Stimulated activated naive CD4-positive, alpha-beta T cell (primary cell): ENCODE results near the gene SYT7.

ENCODE experiments used
- DNase-seq, 6 experiments: peaks; one replicate each; lab custom pipeline; 2025; lab: John Stamatoyannopoulos, UW

Gene SYT7

GRCh38 chr11:61609000-61609979 lies 28.4 kb upstream of the SYT7 start:
- no peak for DNase-seq

GRCh38 chr11:61607920-61608599 lies 27.2 kb upstream of the SYT7 start:
- no peak for DNase-seq

- DNase-seq: no peak
Observed at GRCh38 chr11:61607426-61607825, 26.6 kb upstream of the SYT7 start.

GRCh38 chr11:61603667-61604066 lies 22.8 kb upstream of the SYT7 start:
- DNase-seq: no peak

- DNase-seq: no peak
Observed at GRCh38 chr11:61602775-61603569, 22.1 kb upstream of the SYT7 start.

GRCh38 chr11:61601512-61601911 lies 20.6 kb upstream of the SYT7 start:
- no peak for DNase-seq

- no peak for DNase-seq
Observed at GRCh38 chr11:61599968-61600710, 19.3 kb upstream of the SYT7 start.

- no peak for DNase-seq
Observed at GRCh38 chr11:61598886-61599868, 18.3 kb upstream of the SYT7 start.

GRCh38 chr11:61598374-61598773 lies 17.5 kb upstream of the SYT7 start:
- no peak for DNase-seq

GRCh38 chr11:61596990-61597389 lies 16.1 kb upstream of the SYT7 start:
- DNase-seq: no peak

- DNase-seq: no peak
Observed at GRCh38 chr11:61596542-61596941, 15.7 kb upstream of the SYT7 start.

- no peak for DNase-seq
Observed at GRCh38 chr11:61594907-61595257, 14.0 kb upstream of the SYT7 start.

GRCh38 chr11:61593151-61593550 lies 12.3 kb upstream of the SYT7 start:
- DNase-seq: no peak

GRCh38 chr11:61592176-61592575 lies 11.3 kb upstream of the SYT7 start:
- DNase-seq: no peak

- DNase-seq: no peak
Observed at GRCh38 chr11:61589961-61590360, 9.1 kb upstream of the SYT7 start.

- DNase-seq: no peak
Observed at GRCh38 chr11:61588728-61589191, 7.9 kb upstream of the SYT7 start.

- DNase-seq: peak; percentile 16 to 66 (median 54)
Observed at GRCh38 chr11:61587951-61588727, 7.3 kb upstream of the SYT7 start.

GRCh38 chr11:61587541-61587941 lies 6.7 kb upstream of the SYT7 start:
- DNase-seq: peak in 4 of 6 experiments; percentile 37 to 61 (median 54)

- no peak for DNase-seq
Observed at GRCh38 chr11:61586792-61587430, 6.0 kb upstream of the SYT7 start.
